Measurements from ENCODE around the gene PBXIP1.

DNA sequence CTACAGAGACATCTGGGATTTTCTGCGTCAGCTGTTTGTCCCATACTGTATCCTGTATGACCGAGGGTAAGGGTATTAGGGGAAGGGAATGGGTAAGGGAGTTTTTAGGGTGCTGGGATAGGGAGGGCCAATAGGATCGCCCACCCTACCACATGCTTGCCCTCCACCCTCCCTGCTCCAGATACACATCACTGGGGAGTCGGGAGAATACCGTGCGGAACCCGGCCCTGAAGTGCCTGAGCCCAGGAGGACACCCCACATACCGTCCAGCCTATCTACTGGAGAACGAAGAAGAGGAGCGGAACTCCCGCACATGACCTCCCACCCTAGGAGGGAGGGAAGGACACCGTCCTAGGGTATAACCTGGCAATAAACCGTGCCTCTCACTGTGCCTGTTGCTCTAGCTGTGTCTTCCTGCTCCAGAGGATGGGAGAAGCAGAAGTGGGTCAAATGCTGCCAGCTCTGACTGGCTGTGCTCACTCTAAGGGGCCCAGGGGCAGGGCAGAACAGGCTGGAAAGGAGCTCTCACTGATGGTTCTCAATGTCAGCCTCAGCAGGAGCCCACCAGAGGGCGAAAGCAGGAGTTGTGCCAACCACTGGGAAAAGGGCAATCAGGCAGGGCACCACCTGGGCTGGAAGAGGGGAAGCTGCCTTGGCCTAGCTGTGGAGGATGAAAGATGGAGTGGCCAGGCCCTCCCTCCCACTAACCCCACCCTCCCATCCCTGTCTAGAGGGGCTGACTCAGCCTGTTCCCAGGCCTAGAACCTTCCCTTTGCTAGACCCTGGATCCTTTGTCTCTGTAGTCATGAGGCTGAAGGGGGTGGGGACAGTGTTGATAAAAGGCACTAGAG, 37.0 kb upstream of the PBXIP1 start:
- TF ChIP-seq, protein P1, sequence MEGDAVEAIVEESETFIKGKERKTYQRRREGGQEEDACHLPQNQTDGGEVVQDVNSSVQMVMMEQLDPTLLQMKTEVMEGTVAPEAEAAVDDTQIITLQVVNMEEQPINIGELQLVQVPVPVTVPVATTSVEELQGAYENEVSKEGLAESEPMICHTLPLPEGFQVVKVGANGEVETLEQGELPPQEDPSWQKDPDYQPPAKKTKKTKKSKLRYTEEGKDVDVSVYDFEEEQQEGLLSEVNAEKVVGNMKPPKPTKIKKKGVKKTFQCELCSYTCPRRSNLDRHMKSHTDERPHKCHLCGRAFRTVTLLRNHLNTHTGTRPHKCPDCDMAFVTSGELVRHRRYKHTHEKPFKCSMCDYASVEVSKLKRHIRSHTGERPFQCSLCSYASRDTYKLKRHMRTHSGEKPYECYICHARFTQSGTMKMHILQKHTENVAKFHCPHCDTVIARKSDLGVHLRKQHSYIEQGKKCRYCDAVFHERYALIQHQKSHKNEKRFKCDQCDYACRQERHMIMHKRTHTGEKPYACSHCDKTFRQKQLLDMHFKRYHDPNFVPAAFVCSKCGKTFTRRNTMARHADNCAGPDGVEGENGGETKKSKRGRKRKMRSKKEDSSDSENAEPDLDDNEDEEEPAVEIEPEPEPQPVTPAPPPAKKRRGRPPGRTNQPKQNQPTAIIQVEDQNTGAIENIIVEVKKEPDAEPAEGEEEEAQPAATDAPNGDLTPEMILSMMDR (IDR thresholded peaks at IDR 0.05; ENCODE audit: poor library complexity) = no peak
- TF ChIP-seq EZH2phosphoT487 (IDR thresholded peaks at IDR 0.05; ENCODE audit: low read depth, severe bottlenecking, unreplicated experiment) = no peak

Data from hepatocyte (in vitro differentiated cells).